ENCODE measurements around the gene ALS2CL.

ALS2CL gene

DNA sequence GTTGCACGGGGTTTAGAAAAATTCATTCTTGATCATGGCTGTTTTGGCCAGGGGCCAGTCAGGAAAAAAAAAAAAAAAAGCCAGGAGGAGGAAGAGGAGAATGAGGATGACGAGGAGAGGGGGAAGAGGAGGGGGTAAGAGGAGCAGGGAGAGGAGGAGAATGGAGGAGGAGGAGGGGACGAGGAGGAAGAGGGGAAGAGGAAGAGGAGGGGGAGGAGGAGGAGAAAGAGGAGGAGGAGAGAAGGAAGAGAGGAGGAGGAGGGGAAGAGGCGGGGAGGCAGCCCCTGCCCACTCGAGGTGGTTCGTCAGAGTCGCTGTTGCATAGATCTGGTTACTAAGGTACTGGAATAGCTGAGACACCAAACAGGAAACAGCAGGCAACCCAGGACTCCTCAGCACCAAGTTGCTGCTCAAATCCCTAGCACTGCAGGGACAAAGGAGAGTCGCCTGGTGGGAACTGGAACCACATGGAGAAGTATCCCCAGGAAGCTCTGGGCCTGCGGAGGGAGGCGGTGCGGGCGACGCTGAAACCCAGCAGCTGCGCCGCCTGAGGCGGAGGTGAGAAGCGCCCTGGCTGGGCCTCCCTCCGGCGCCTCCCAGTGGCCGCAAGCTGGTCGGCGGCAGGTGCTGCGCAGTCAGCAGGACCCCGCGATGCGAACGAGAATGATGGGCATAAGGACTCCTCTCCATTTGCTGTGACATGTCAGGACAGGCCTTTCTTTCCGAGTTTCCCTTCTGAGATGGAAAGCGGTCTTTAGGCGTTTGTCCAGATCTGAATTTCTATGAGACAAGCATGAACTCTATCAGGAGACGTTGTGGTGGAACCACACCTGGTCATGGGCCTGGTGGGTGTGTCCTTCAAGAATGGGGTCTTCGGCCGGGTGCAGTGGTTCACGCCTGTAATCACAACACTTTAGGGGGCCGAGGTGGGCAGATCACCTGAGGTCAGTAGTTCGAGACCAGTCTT is 63.6 kb downstream of the ALS2CL start:
- DNase-seq: peak; percentile 76

DNA sequence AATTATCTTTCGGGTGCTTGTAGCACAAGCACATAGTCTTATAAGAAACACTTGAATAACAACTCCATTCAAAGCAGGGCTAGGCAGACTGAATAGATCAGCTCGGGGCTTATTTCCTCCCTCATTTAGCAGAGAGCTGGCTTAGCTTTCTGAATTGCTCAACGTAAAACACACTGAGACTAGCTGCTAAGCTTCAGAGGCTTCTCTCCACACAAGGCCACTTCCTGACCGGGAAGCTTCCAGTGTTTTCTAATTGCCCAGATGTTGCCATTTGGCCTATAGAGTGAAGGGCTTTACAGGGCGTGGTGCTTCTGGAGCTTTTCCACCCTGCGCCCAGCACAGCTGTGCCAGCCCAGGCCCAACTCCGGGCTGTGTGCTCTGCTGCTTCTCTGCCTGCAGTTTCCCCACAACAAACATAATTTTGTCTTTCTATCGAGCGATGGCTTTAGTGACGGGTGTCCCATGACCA is 64.5 kb downstream of the ALS2CL start:
- DNase-seq: no peak

GRCh38 chr3:46627078-46627477 is 66.4 kb downstream of the ALS2CL start:
- DNase-seq: no peak

DNA sequence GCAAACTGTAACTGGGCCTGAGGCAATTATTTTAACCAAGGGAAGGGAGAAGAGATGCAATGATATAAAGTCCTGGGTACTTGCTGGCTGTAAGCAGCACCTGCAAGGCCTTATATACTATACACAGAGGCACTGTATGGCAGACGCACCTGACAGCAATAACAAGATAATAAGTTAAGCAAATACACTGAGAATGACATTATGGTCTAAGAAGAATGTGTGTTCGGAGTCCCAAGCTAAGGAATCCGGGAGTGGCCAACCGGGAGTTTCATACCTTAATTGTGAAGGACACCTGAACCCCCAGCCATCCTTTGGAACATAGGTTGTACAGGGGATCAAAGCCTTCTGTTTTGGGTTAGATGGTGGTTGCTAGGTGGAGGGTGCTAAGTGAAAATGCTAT is 67.4 kb downstream of the ALS2CL start:
- no peak for DNase-seq

GRCh38 chr3:46624975-46625490 is 68.4 kb downstream of the ALS2CL start:
- DNase-seq: no peak

- DNase-seq: no peak
Observed at GRCh38 chr3:46624533-46624932, 68.9 kb downstream of the ALS2CL start.

- no peak for DNase-seq
Observed at GRCh38 chr3:46619845-46620778, 73.4 kb downstream of the ALS2CL start.
